Measurements from ENCODE around the gene CSPG4. TPM values are rescaled to one million over a fixed set of nuclear protein-coding genes. Genes with fewer than 3 reads are reported as not detected.

The CSPG4 gene
- total and polyA plus RNA-seq, 2 of the 8 experiments (the other 6 are each of a cell fraction or from before 2014, with no cell fraction given): 1.4 to 3.0 TPM

- FAIRE-seq (no peak), DNase-seq (ENCODE audit: low read depth in 1 of 2, low spot score in 2 of 2) (no peak)
- H2BK20ac ChIP-seq (ENCODE audit: low read length): no peak overlapping the region
- no peak overlapping the region for H2BK15ac ChIP-seq (ENCODE audit: low read length)
- no peak overlapping the region for H3K4me2 ChIP-seq (ENCODE audit: insufficient read depth in 1 of 2, low read depth in 2 of 2, low read length in 2 of 2)
- no peak overlapping the region for H2BK12ac ChIP-seq (ENCODE audit: low read depth, low read length)
- no peaks in the 10 kb centered on the region for H4K20me1 ChIP-seq (replicated peaks in 1 of 2; ENCODE audit: control insufficient read depth in 1 of 2, insufficient read depth in 2 of 2, low read length in 2 of 2)
- no peak overlapping the region for H2BK5ac ChIP-seq (ENCODE audit: low read depth, low read length)
- peaks cover 0 to 5% (median 5%) of the 10 kb centered on the region in 4 experiments; a peak in 6 of 7 replicates for H3K4me1 ChIP-seq (replicated peaks in 1 of 4; ENCODE audit: control insufficient read depth in 3 of 4, insufficient read depth in 4 of 4, low read length in 3 of 4)
- H3K4ac ChIP-seq (replicated peaks; ENCODE audit: insufficient read length, low read depth, low read length): no peak overlapping the region
- no peak overlapping the region for H3K14ac ChIP-seq (ENCODE audit: insufficient read length)
- no peaks in the 10 kb centered on the region for H3K23me2 ChIP-seq (ENCODE audit: low read depth, low read length)
- no peak overlapping the region for H4K91ac ChIP-seq (replicated peaks; ENCODE audit: insufficient read length, low read length)
- no peak overlapping the region for H3K23ac ChIP-seq (ENCODE audit: insufficient read length)
- H4K8ac ChIP-seq (ENCODE audit: extremely low read depth, insufficient read depth, low read length): no peak overlapping the region
- no peaks in the 10 kb centered on the region for H3K36me3 ChIP-seq (ENCODE audit: control insufficient read depth in 2 of 4, insufficient read depth in 4 of 4, low read length in 3 of 4)
- H3K9me3 ChIP-seq (ENCODE audit: insufficient read depth in 2 of 2, low read depth in 1 of 2, low read length in 1 of 2): no peaks in the 10 kb centered on the region
- H3K56ac ChIP-seq (replicated peaks; ENCODE audit: insufficient read length, low read depth, low read length): no peak overlapping the region
- POLR2A ChIA-PET (ENCODE audit: partially characterized antibody): no interaction called here
- no peak overlapping the region for H2AK5ac ChIP-seq (ENCODE audit: low read depth, low read length)
- CTCF ChIA-PET (ENCODE audit: partially characterized antibody): interaction anchor here (0.7 to 1.4 kb wide), 4 partner anchors 12 to 33 kb away, joined by 3 to 7 read pairs (median 4); no protein-coding TSS in a partner anchor
- no peak overlapping the region for H4K5ac ChIP-seq (ENCODE audit: insufficient read length, low read depth, low read length)
- H2AFZ ChIP-seq (ENCODE audit: low read length): no peak overlapping the region
- no peaks in the 10 kb centered on the region for H3K79me1 ChIP-seq (ENCODE audit: low read depth, low read length)
- H3K79me2 ChIP-seq (ENCODE audit: control insufficient read depth in 1 of 2, insufficient read depth in 2 of 2, low read length in 2 of 2): no peaks in the 10 kb centered on the region
- no peak overlapping the region; a peak in 1 of 7 replicates for H3K9ac ChIP-seq (replicated peaks in 1 of 4; ENCODE audit: extremely low read depth in 1 of 4, low read depth in 3 of 4, low read length in 3 of 4)
- H3K4me3 ChIP-seq (ENCODE audit: extremely low read depth in 1 of 4, insufficient read depth in 2 of 4, low read depth in 3 of 4, low read length in 4 of 4): no peak overlapping the region
- H3K27ac ChIP-seq (ENCODE audit: low read depth, low read length): no peak overlapping the region
- 90% methylated on average over 3 of the region's 3 CpGs; no CpG with 5 or more reads in 1 of the 2 experiments for WGBS, 2 experiments (ENCODE audit: extremely low coverage in 1 of 2, insufficient coverage in 1 of 2, insufficient read length in 1 of 2, insufficient replicate concordance in 2 of 2, low coverage in 1 of 2, low lambda C conversion rate in 2 of 2, missing lambda C conversion rate in 1 of 2)
- no peak overlapping the region for H3K18ac ChIP-seq (ENCODE audit: extremely low read depth, low read length)
- H3K27me3 ChIP-seq (replicated peaks in 1 of 4; ENCODE audit: control insufficient read depth in 3 of 4, extremely low read depth in 1 of 4, insufficient read depth in 3 of 4, low read length in 3 of 4): peaks cover 0 to 9% (median 4%) of the 10 kb centered on the region in 4 experiments; a peak in 4 of 7 replicates
- no peak overlapping the region for H2BK120ac ChIP-seq (replicated peaks; ENCODE audit: low read depth, low read length)
- TF ChIP-seq HDAC6 (IDR thresholded peaks at IDR 0.05; ENCODE audit: low read depth, low read length): no peak
- no peak for TF ChIP-seq CREB1 (IDR thresholded peaks at IDR 0.05)
- no peak for TF ChIP-seq EGR1 (IDR thresholded peaks at IDR 0.05; ENCODE audit: borderline replicate concordance, low read depth, low read length)
- no peak for TF ChIP-seq KDM4A (IDR thresholded peaks at IDR 0.05; ENCODE audit: low read depth, low read length, severe bottlenecking)
- no peak for TF ChIP-seq SAP30 (IDR thresholded peaks at IDR 0.05; ENCODE audit: insufficient read depth, insufficient replicate concordance, low read length)
- no peak for TF ChIP-seq CEBPB (IDR thresholded peaks at IDR 0.05; ENCODE audit: low read depth, low read length)
- TF ChIP-seq CBX5 (IDR thresholded peaks at IDR 0.05; ENCODE audit: low read depth, low read length): no peak
- TF ChIP-seq SIX5 (IDR thresholded peaks at IDR 0.05; ENCODE audit: low read depth, low read length): no peak
- no peak for TF ChIP-seq CHD2 (IDR thresholded peaks at IDR 0.05; ENCODE audit: low read length)
- no peak for TF ChIP-seq MAX (IDR thresholded peaks at IDR 0.05)
- no peak for TF ChIP-seq NRF1 (IDR thresholded peaks at IDR 0.05; ENCODE audit: low read depth, low read length)
- TF ChIP-seq BRCA1 (IDR thresholded peaks at IDR 0.05; ENCODE audit: low read depth, low read length): no peak
- TF ChIP-seq POLR2A (IDR thresholded peaks at IDR 0.05; ENCODE audit: control extremely low read depth in 1 of 2, low read depth in 2 of 2, low read length in 2 of 2): no peak
- no peak for TF ChIP-seq NANOG (IDR thresholded peaks at IDR 0.05; ENCODE audit: insufficient read depth, low read depth, low read length, poor library complexity, severe bottlenecking)
- no peak for TF ChIP-seq SP4 (IDR thresholded peaks at IDR 0.05; ENCODE audit: low read length)
- TF ChIP-seq HDAC2 (IDR thresholded peaks at IDR 0.05; ENCODE audit: borderline replicate concordance in 1 of 2, low read depth in 2 of 2, low read length in 2 of 2): no peak
Observed at GRCh38 chr15:75718328-75718727, 5.7 kb upstream of the CSPG4 start.

Measured in H1 (cell line).